Immature natural killer cell (primary cell): ENCODE data around the gene PCDHGA11. TPM values are rescaled to one million over a fixed set of nuclear protein-coding genes. Genes with fewer than 3 reads are reported as not detected.
"Not testable (repeated sequence)": the region's sequence is repeated elsewhere in the genome, so short reads cannot be mapped to it uniquely, and the experiment has no call there.

ENCODE experiments used
- DNase-seq, 3 donors: peaks; one replicate each; pipeline ENCODE4 v3.0.0; 2022; ENCODE audit warnings: mixed read lengths in 1 of 3
- H3K27ac Mint-ChIP-seq, 6 donors: one replicate each; pipeline ENCODE4 v1.8.0; 2020; ENCODE audit warnings: mixed read lengths in 6 of 6, mild to moderate bottlenecking in 5 of 6, inconsistent platforms in 4 of 6, moderate library complexity in 3 of 6
- H3K27me3 Mint-ChIP-seq, 3 donors: one replicate each; pipeline ENCODE4 v1.8.0; 2020 to 2021; ENCODE audit warnings: low read depth in 3 of 3, mild to moderate bottlenecking in 3 of 3, mixed read lengths in 3 of 3, moderate library complexity in 3 of 3, inconsistent platforms in 1 of 3
- H3K36me3 Mint-ChIP-seq, 3 donors: one replicate each; pipeline ENCODE4 v1.8.0; 2020; ENCODE audit warnings: mixed read lengths in 3 of 3, inconsistent platforms in 2 of 3, mild to moderate bottlenecking in 2 of 3
- H3K4me1 Mint-ChIP-seq, 2 donors: one replicate each; pipeline ENCODE4 v1.8.0; 2020; ENCODE audit warnings: inconsistent platforms in 2 of 2, mild to moderate bottlenecking in 2 of 2, mixed read lengths in 2 of 2, moderate library complexity in 1 of 2
- H3K4me3 Mint-ChIP-seq, 5 donors: one replicate each; pipeline ENCODE4 v1.8.0; 2020; ENCODE audit warnings: mild to moderate bottlenecking in 5 of 5, mixed read lengths in 5 of 5, inconsistent platforms in 3 of 5, moderate library complexity in 3 of 5
- H3K9me3 Mint-ChIP-seq, 6 donors: one replicate each; pipeline ENCODE4 v1.8.0; 2020; ENCODE audit warnings: mild to moderate bottlenecking in 6 of 6, mixed read lengths in 6 of 6, inconsistent platforms in 4 of 6, moderate library complexity in 3 of 6
- polyA plus RNA-seq, 3 donors: library from polyadenylated mRNA; unstranded; fragments of 300-500 nt; fragmentation: Illumina TruSeq; gene quantifications; one replicate each; pipeline ENCODE4 v1.2.3, GENCODE V29; 2021

The PCDHGA11 gene
- polyA plus RNA-seq, 3 donors from 2014 or later: 0.11 TPM; not detected in 2

DNA sequence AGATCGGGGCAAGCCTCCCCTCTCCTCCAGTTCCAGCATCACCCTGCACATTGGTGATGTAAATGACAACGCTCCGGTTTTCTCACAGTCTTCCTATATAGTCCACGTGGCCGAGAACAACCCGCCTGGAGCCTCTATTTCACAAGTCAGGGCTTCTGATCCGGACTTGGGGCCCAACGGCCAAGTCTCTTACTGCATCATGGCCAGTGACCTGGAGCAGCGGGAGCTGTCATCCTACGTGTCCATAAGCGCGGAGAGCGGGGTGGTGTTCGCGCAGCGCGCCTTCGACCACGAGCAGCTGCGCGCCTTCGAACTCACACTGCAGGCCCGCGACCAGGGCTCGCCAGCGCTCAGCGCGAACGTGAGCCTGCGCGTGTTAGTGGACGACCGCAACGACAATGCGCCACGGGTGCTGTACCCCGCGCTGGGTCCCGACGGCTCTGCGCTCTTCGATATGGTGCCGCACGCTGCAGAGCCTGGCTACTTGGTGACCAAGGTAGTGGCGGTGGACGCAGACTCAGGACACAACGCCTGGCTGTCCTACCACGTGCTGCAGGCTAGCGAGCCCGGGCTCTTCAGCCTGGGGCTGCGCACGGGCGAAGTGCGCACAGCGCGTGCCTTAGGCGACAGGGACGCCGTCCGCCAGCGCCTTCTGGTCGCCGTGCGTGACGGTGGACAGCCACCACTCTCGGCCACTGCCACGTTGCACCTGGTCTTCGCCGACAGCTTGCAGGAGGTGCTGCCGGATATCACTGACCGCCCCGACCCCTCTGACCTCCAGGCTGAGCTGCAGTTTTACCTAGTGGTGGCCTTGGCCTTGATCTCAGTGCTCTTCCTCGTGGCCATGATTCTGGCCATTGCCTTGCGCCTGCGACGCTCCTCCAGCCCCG, 31.5 kb upstream of the PCDHGA11 start:
- Mint-ChIP-seq H3K36me3 (peaks cover 8 to 12% (median 8%) of the 10 kb centered on the region in 3 donors), H3K4me1 (peaks cover 5% of the 10 kb centered on the region in 2 donors), H3K4me3 (no peak overlapping the region), H3K27ac (peak overlapping the region in 1 of 6 donors; percentile 76), H3K27me3 (peaks cover 25 to 48% (median 37%) of the 10 kb centered on the region in 3 donors), H3K9me3 (peaks cover 15 to 61% (median 27%) of the 10 kb centered on the region in 6 donors)
- no peak for DNase-seq

DNA sequence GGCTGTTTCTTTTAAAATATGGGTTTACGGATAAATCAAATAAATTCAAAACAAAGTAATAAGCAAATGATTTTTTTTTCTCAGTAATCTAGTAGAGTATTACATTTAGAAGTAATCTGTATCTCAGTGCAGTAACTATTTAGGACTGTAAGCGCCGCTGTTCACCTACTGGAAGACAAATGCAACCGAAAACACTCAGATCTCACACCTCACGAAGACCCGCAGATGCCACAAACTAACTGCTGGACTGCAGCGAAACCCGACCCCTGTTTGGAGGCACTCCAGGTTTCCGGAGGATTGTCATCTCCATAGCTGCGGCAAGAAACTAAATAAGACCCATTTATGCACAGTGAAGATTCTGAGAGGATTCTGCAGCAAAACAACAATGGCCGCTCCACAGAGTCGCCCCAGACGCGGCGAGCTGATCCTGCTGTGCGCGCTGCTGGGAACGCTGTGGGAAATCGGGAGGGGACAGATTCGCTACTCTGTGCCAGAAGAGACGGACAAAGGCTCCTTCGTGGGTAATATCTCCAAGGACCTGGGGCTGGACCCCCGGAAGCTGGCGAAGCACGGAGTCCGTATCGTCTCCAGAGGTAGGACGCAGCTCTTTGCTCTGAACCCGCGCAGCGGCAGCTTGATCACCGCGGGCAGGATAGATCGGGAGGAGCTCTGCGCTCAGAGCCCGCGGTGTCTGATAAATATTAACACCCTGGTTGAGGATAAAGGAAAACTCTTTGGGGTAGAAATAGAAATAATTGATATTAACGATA, 28.2 kb upstream of the PCDHGA11 start, which contains the start of gene PCDHGA8:
TSS of gene PCDHGA8 (plus strand) at position 205 of the 770 bp plus-strand sequence. CDS start at position 386, 181 bp downstream.
- H3K27me3 Mint-ChIP-seq: peaks cover 26 to 61% (median 43%) of the 10 kb centered on the region in 3 donors
- peak within 1 kb of the TSS in 1 of 6 donors; percentile 37 for H3K27ac Mint-ChIP-seq
- H3K9me3 Mint-ChIP-seq: peaks cover 12 to 46% (median 22%) of the 10 kb centered on the region in 6 donors
- H3K36me3 Mint-ChIP-seq: peaks cover 8 to 11% (median 8%) of the 10 kb centered on the region in 3 donors
- DNase-seq: peak in 2 of 3 donors; percentile 10 to 39
- peaks cover 5% of the 10 kb centered on the region in 2 donors for H3K4me1 Mint-ChIP-seq
- H3K4me3 Mint-ChIP-seq: peak within 1 kb of the TSS in 4 of 5 donors; percentile 29 to 79 (median 60)

DNA sequence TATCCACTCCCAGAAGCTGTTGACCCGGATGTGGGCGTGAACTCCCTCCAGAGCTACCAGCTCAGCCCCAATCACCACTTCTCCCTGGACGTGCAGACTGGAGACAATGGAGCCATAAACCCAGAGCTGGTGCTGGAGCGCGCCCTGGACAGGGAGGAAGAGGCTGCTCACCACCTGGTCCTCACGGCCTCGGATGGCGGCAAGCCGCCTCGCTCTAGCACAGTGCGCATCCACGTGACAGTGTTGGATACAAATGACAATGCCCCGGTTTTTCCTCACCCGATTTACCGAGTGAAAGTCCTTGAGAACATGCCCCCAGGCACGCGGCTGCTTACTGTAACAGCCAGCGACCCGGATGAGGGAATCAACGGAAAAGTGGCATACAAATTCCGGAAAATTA, 27.6 kb upstream of the PCDHGA11 start:
- Mint-ChIP-seq H3K36me3 (peaks cover 7 to 11% (median 8%) of the 10 kb centered on the region in 3 donors), H3K27ac (no peak overlapping the region), H3K27me3 (peaks cover 26 to 60% (median 43%) of the 10 kb centered on the region in 3 donors), H3K4me3 (no peak overlapping the region), H3K9me3 (peaks cover 11 to 44% (median 21%) of the 10 kb centered on the region in 6 donors), H3K4me1 (peaks cover 4 to 5% of the 10 kb centered on the region in 2 donors)
- DNase-seq: no peak

DNA sequence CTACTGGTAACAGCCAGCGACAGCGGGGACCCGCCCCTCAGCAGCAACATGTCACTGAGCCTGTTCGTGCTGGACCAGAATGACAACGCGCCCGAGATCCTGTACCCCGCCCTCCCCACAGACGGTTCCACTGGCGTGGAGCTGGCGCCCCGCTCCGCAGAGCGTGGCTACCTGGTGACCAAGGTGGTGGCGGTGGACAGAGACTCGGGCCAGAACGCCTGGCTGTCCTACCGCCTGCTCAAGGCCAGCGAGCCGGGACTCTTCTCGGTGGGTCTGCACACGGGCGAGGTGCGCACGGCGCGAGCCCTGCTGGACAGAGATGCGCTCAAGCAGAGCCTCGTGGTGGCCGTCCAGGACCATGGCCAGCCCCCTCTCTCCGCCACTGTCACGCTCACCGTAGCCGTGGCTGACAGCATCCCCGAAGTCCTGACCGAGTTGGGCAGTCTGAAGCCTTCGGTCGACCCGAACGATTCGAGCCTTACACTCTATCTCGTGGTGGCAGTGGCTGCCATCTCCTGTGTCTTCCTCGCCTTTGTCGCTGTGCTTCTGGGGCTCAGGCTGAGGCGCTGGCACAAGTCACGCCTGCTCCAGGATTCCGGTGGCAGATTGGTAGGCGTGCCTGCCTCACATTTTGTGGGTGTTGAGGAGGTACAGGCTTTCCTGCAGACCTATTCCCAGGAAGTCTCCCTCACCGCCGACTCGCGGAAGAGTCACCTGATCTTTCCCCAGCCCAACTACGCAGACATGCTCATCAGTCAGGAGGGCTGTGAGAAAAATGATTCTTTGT, 26.3 kb upstream of the PCDHGA11 start:
- H3K27ac Mint-ChIP-seq, H3K4me3 Mint-ChIP-seq, H3K4me1 Mint-ChIP-seq, DNase-seq, H3K36me3 Mint-ChIP-seq: not testable (repeated sequence)
- H3K9me3 Mint-ChIP-seq: peaks cover 12 to 40% (median 18%) of the 10 kb centered on the region in 6 donors
- peaks cover 33 to 61% (median 52%) of the 10 kb centered on the region in 3 donors for H3K27me3 Mint-ChIP-seq

DNA sequence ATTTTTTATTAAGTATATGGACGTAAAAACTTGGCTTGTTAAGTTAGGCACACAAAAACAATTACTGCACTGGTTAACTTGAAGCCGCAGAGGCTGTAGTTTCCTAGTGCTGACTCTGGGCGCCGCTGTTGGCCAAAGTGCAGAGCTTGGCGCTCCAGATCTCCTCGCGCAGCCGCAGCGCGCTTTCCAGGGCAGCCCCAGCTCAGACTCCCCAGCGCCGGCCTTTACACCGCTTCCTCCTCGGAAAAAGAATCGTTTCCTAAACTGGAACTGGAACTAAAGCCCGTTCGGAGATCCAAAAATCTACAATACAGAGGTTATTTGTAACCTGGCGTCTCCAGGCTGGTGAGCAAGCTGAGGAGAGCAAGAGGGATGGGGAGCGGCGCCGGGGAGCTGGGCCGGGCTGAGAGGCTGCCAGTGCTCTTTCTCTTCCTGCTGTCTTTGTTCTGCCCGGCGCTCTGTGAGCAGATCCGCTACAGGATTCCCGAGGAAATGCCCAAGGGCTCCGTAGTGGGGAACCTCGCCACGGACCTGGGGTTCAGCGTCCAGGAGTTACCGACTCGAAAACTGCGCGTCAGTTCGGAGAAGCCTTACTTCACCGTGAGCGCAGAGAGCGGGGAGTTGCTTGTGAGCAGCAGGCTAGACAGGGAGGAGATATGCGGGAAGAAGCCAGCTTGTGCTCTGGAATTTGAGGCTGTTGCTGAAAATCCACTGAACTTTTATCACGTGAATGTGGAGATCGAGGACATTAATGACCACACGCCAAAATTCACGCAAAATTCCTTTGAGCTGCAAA, 22.9 kb upstream of the PCDHGA11 start, which contains the start of gene PCDHGB5:
TSS of gene PCDHGB5 (plus strand) at position 192 of the 796 bp plus-strand sequence. CDS start at position 373, 181 bp downstream.
- not testable (repeated sequence) for H3K27ac Mint-ChIP-seq, H3K36me3 Mint-ChIP-seq, H3K4me1 Mint-ChIP-seq
- Mint-ChIP-seq H3K9me3 (peaks cover 7 to 32% (median 17%) of the 10 kb centered on the region in 6 donors), H3K27me3 (peaks cover 40 to 55% (median 48%) of the 10 kb centered on the region in 3 donors), H3K4me3 (peak within 1 kb of the TSS; percentile 46 to 77 (median 72))
- peak; percentile 23 to 56 (median 44) for DNase-seq

DNA sequence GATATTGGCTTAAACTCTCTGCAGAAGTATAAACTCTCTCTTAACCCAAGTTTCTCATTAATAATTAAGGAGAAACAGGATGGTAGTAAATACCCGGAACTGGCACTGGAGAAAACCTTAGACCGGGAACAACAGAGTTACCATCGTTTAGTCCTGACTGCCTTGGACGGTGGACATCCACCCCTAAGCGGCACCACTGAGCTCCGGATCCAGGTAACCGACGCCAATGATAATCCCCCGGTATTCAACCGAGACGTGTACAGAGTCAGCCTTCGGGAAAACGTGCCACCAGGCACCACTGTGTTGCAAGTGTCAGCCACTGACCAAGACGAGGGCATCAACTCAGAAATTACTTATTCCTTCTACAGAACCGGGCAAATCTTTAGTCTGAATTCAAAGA, 22.2 kb upstream of the PCDHGA11 start:
- H3K27ac Mint-ChIP-seq: no peak overlapping the region
- peak overlapping the region in 2 of 5 donors; percentile 32 to 57 for H3K4me3 Mint-ChIP-seq

DNA sequence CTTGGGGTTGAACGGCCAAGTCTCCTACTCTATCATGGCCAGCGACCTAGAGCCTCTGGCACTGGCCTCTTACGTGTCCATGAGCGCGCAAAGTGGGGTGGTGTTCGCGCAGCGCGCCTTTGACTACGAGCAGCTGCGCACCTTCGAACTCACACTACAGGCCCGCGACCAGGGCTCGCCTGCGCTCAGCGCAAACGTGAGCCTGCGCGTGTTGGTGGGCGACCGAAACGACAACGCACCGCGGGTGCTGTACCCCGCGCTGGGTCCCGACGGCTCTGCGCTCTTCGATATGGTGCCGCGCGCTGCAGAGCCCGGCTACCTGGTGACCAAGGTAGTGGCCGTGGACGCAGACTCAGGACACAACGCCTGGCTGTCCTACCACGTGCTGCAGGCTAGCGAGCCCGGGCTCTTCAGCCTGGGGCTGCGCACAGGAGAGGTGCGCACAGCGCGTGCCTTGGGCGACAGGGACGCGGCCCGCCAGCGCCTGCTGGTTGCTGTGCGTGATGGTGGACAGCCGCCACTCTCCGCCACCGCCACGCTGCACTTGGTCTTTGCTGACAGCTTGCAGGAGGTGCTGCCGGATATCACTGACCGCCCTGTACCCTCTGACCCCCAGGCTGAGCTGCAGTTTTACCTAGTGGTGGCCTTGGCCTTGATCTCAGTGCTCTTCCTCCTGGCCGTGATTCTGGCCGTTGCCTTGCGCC, 21.1 kb upstream of the PCDHGA11 start:
- H3K4me3 Mint-ChIP-seq: peak overlapping the region in 1 of 5 donors; percentile 57
- H3K27ac Mint-ChIP-seq: no peak overlapping the region
- H3K27me3 Mint-ChIP-seq: peaks cover 39 to 56% (median 48%) of the 10 kb centered on the region in 3 donors
- H3K9me3 Mint-ChIP-seq: peaks cover 10 to 27% (median 13%) of the 10 kb centered on the region in 6 donors
- H3K36me3 Mint-ChIP-seq: peaks cover 6 to 8% (median 7%) of the 10 kb centered on the region in 3 donors
- H3K4me1 Mint-ChIP-seq: peaks cover 3 to 7% of the 10 kb centered on the region in 2 donors
- DNase-seq: no peak

More for the DNA sequence above, 22.2 kb upstream of the PCDHGA11 start:
- no peak for DNase-seq
- Mint-ChIP-seq H3K36me3 (peaks cover 6 to 8% (median 7%) of the 10 kb centered on the region in 3 donors), H3K4me1 (peaks cover 3 to 7% of the 10 kb centered on the region in 2 donors), H3K9me3 (peaks cover 8 to 27% (median 16%) of the 10 kb centered on the region in 6 donors), H3K27me3 (peaks cover 38 to 54% (median 48%) of the 10 kb centered on the region in 3 donors)

DNA sequence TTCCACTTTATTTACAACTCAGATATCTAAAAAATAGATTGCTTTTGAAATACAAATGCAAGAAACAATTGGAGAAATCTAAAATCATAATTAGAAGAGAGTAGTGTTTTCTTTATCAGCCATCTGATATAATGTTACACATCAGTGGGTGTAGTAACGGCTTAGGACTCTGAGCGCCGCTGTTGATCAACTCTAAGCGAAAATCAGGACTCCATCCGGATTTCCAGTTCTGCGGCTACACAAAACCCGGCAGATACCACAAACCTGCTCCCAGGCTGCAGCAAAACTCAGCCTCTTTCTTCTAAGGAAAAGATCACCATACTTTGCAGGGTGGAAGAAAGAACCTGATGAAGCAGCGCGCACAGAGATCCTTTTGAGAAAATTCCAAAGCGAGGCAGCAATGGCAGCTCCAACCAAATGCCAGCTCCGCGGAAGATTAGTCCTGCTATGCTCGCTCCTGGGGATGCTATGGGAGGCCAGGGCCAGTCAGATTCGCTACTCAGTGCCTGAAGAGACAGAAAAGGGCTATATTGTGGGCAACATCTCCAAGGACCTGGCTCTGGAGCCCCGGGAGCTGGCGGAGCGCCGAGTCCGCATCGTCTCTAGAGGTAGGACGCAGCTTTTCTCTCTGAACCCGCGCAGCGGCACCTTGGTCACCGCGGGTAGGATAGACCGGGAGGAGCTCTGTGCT, 18.2 kb upstream of the PCDHGA11 start, which contains the start of gene PCDHGA9:
TSS of gene PCDHGA9 (plus strand) at position 226 of the 691 bp plus-strand sequence. CDS start at position 401, 175 bp downstream.
- Mint-ChIP-seq H3K4me1 (peaks cover 7 to 13% of the 10 kb centered on the region in 2 donors), H3K4me3 (peak within 1 kb of the TSS; percentile 68 to 85 (median 72)), H3K27me3 (peaks cover 40 to 44% (median 41%) of the 10 kb centered on the region in 3 donors), H3K9me3 (peaks cover 9 to 26% (median 17%) of the 10 kb centered on the region in 6 donors), H3K27ac (no peak within 1 kb of the TSS), H3K36me3 (peaks cover 4 to 10% (median 7%) of the 10 kb centered on the region in 3 donors)
- peak in 2 of 3 donors; percentile 18 to 30 for DNase-seq

DNA sequence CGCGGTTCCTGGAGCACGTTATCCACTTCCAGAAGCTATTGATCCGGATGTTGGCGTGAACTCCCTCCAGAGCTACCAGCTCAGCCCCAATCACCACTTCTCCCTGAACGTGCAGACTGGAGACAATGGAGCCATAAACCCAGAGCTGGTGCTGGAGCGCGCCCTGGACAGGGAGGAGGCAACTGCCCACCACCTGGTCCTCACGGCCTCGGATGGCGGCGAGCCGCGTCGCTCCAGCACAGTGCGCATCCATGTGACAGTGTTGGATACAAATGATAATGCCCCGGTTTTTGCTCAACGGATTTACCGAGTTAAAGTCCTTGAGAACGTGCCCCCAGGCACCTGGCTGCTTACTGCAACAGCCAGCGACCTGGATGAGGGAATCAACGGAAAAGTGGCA, 17.5 kb upstream of the PCDHGA11 start:
- H3K9me3 Mint-ChIP-seq: peaks cover 9 to 33% (median 21%) of the 10 kb centered on the region in 6 donors
- peaks cover 43 to 48% (median 45%) of the 10 kb centered on the region in 3 donors for H3K27me3 Mint-ChIP-seq
- H3K27ac Mint-ChIP-seq: no peak overlapping the region
- peaks cover 4 to 10% (median 7%) of the 10 kb centered on the region in 3 donors for H3K36me3 Mint-ChIP-seq
- DNase-seq: no peak
- H3K4me3 Mint-ChIP-seq: peak overlapping the region in 2 of 5 donors; percentile 41 to 85
- peaks cover 12 to 19% of the 10 kb centered on the region in 2 donors for H3K4me1 Mint-ChIP-seq

DNA sequence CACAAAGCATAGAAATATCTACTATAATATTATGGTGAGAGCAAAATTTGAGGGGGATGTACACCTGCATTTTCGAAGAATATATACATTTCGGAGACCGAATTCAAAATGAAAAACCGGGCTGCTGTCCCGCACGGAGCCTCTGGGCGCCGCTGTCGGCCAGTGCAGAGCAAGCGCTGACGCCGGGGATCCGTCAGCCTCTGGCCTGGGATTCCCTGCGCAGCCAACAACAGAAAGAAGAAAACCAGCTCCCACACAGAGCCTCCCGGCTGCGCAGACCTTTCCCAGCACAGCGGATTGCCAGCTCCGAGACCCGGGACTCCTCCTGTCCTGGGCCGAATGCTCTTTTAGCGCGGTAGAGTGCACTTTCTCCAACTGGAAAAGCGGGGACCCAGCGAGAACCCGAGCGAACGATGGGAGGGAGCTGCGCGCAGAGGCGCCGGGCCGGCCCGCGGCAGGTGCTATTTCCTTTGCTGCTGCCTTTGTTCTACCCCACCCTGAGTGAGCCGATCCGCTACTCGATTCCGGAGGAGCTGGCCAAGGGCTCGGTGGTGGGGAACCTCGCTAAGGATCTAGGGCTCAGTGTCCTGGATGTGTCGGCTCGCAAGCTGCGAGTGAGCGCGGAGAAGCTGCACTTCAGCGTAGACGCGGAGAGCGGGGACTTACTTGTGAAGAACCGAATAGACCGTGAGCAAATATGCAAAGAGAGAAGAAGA, 12.9 kb upstream of the PCDHGA11 start, which contains the start of gene PCDHGB6:
TSS of gene PCDHGB6 (plus strand) at position 232 of the 716 bp plus-strand sequence. CDS start at position 414, 182 bp downstream.
- DNase-seq: peak; percentile 27 to 59 (median 55)
- Mint-ChIP-seq H3K27me3 (peaks cover 37 to 49% (median 40%) of the 10 kb centered on the region in 3 donors), H3K27ac (peak within 1 kb of the TSS in 4 of 6 donors; percentile 75 to 84 (median 78)), H3K4me1 (peaks cover 28 to 41% of the 10 kb centered on the region in 2 donors), H3K9me3 (peaks cover 4 to 39% (median 26%) of the 10 kb centered on the region in 6 donors), H3K36me3 (peaks cover 4 to 13% (median 8%) of the 10 kb centered on the region in 3 donors), H3K4me3 (peak within 1 kb of the TSS; percentile 68 to 90 (median 81))
